Fibroblast of the aortic adventitia (primary cell): ENCODE measurements around the gene OVOL1. TPM values are rescaled to one million over a fixed set of nuclear protein-coding genes. Genes with fewer than 3 reads are reported as not detected.

Source experiments
- DNase-seq: peaks from one replicate; pipeline ENCODE4 v3.0.0-alpha.2; 2010; ENCODE audit warnings: low read depth
- H3K4me3 ChIP-seq: 2 replicates; pipeline ENCODE4 v1.5.1; 2011; ENCODE audit warnings: low read depth, mild to moderate bottlenecking, control low read depth, low read length, moderate library complexity
- total RNA-seq: library from RNA; depleted of rRNA; stranded (reverse); fragments of >200 nt; gene quantifications from 2 replicates; pipeline ENCODE4 v1.2.3, GENCODE V29; 2012; ENCODE audit warnings: low replicate concordance
- TF ChIP-seq, protein P1 (sequence below): IDR thresholded peaks from 2 replicates; pipeline ENCODE4 v1.5.1; 2011; ENCODE audit warnings: mild to moderate bottlenecking, low read length, control low read depth, inconsistent platforms; ENCODE audit not compliant: insufficient read depth

Gene OVOL1
- total RNA-seq, 1 donor = not detected

DNA sequence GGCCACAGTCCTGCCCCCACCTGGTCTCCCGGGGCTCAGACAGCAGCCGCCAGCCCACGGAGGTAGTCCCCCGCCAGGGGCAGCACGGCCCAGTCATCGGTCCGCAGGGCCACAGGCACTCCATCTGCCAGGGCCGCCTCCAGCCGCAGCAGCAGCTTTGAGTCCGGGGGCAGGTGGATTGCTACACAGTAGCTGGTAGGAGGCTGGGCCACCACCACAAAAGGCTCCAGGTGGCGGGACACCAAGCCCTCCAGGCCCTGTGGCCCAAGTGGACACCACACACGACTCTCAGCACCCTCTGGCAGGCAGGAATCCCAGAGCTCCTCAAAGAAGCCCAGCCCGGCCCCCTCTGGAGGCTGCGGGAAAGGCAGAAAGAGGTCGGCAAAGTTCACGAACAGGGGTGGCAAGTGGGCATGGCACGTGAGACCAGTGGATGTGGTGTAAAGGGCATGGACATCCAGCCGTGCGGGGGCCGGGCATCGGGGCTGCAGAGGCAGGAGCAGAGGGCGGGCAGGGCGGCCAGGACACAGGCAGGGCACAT is 9.0 kb upstream of the OVOL1 start:
- DNase-seq = no peak
- TF ChIP-seq, protein P1, sequence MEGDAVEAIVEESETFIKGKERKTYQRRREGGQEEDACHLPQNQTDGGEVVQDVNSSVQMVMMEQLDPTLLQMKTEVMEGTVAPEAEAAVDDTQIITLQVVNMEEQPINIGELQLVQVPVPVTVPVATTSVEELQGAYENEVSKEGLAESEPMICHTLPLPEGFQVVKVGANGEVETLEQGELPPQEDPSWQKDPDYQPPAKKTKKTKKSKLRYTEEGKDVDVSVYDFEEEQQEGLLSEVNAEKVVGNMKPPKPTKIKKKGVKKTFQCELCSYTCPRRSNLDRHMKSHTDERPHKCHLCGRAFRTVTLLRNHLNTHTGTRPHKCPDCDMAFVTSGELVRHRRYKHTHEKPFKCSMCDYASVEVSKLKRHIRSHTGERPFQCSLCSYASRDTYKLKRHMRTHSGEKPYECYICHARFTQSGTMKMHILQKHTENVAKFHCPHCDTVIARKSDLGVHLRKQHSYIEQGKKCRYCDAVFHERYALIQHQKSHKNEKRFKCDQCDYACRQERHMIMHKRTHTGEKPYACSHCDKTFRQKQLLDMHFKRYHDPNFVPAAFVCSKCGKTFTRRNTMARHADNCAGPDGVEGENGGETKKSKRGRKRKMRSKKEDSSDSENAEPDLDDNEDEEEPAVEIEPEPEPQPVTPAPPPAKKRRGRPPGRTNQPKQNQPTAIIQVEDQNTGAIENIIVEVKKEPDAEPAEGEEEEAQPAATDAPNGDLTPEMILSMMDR = no peak
- H3K4me3 ChIP-seq = no peak overlapping the region

DNA sequence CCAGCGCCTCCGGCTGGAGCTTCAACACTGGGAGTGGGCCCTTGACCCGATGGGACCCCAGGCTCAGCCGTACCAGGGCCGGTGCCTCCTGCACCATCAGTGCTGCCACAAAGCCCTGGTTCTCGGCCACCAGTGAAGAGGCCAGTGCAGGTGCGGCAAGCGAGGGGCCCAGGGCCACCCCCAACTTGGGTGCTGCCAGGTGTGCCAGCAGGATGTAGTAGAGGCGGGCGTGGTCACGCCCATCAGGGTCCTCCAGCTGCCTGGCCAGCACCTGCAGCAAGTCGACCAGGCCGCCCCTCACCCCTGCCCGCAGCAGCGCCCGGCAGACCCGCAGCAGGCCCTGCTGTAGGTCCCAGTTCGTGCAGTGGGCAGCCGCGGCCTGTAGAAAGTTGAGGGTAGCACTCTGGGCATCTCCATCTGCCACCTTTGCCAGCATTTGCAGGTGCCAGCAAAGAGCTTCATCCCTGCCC is 8.4 kb upstream of the OVOL1 start:
- DNase-seq = no peak
- TF ChIP-seq, protein P1 = no peak
- H3K4me3 ChIP-seq = no peak overlapping the region

DNA sequence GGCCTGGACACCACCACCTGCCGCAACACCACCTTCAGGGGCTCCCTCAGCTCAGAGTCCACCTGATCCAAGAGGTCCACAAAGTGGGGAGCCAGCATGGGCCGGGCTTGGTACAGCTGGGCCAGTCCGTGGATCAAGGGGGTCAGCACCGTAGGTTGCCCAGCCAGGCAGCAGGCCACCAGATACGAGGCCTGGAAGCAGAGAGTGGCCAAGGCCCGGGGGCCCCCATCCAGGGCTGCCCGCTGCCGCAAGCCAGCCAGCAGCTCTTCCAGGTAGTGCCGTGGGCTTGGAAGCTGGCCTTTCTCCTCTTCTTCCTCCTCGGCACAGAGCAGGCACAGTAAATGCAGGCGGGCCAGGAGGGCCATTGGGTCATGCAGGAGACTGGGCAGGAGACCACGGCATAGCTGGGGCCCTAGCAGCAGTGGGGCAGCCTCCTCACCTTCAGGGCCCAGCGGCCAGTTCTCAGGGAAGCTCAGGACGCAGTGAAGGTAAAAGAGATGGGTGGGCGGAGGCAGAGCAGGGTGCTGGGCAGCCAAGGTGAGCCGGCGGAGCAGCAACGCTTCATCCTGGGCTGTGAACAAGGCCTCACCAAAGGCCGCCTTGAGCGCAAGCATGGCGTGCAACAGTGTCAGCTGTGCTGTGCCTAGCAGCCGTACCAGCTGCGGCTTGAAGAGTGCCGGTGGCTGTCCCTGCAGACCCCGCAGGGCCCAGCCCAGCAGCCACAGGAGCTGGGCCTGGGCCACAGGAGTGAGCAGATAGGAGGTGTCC is 7.8 kb upstream of the OVOL1 start:
- DNase-seq = no peak
- TF ChIP-seq, protein P1 = no peak
- H3K4me3 ChIP-seq = peak overlapping the region; percentile 96

DNA sequence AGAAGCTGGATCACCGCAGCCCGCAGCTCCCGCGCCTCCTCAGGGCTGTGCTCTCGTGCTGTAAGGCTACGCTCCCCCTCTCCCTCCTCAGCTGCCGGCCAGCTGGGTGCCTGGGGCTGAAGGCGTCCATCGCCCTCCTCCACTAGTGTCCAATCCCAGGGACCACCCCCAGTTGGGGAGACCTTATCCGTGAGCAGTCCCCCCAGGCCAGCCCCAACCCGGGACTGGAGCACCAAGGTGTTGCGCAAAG is 7.3 kb upstream of the OVOL1 start:
- TF ChIP-seq, protein P1 = no peak
- peak overlapping the region; percentile 96 for H3K4me3 ChIP-seq
- no peak for DNase-seq

DNA sequence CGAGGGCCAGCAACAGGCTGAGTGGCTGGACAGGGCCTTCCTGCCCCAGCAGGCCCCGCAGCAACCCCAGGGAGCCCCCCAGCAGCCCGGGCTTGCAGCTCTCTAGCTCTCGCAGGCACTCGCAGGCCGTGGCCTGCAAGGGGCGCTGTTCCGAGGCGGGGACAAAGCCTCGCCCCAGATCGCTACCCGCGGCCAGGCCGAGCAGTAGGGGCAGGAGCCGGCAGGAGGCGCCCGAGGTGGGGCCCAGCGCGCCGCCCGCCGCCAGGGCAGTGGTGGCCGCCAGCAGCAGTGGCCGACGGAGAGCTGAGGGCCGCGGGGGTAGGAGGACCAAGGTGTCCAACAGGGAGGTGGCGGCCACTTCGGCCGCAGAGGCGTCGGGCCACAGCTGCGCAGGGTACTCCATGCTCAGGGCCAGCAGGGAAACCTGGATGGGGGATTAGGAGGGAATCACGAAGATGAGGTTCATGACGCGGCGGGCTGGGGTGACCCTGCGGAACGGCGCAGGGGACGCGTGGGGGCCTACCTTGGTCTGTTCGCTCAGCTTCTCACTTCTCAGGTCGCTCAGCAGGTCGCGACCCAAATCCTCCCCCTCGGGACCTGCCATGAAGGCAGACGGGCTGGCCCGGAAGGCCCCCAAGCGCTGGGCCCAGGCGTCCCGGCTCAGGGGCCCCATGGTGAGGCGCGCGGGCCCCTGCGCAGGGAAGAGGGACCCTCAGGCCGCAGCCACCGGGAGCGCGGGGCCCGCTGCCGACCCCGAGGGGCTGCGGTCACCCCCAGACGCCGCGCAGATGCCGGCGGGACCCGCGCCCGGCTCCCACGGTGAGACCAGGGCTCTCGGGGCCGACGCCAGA is 6.7 kb upstream of the OVOL1 start:
- DNase-seq = peak; percentile 65
- TF ChIP-seq, protein P1 = peak; percentile 79

DNA sequence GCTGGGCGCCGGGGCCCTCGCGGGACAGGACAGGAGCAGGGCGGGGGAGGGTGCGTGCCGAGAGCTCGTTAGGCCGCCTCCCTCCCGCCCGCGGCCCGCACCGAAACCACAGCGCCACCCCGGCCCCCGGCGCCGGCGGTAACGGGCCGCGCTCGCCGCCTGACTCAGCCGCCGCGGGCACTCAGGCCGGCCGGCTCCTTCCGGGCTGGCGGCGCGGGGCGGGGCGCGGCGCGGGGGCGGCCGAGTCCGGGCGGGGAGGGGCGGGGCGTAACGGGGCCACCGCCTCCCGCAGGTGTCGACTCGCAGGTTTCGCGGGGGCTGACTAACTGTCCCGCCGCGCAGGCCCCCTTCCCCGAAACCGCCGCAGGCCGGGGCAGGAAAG is 6.1 kb upstream of the OVOL1 start, which contains the start of gene AP5B1:
Gene AP5B1 (minus strand): TSS at position 207 of the 382 bp plus-strand sequence. CDS start 385 bp downstream, outside the sequence.
- TF ChIP-seq, protein P1 = no peak
- DNase-seq = peak; percentile 26
- H3K4me3 ChIP-seq = peak within 1 kb of the TSS; percentile 96

More for the DNA sequence above, 6.7 kb upstream of the OVOL1 start:
- H3K4me3 ChIP-seq = peak overlapping the region; percentile 96
